Neural cell (in vitro differentiated cells): ENCODE measurements around the gene CTTNBP2NL. TPM values are rescaled to one million over a fixed set of nuclear protein-coding genes. Genes with fewer than 3 reads are reported as not detected.

Experiments used
- H2AFZ ChIP-seq: fragments of 200-600, 300-800 bp; sonication (generic), shearing (Covaris generic); 2 replicates; pipeline ENCODE4 v1.6.0; 2014; ENCODE audit warnings: low read depth, mild to moderate bottlenecking, antibody characterized with exemption, low read length, moderate library complexity
- H3F3A ChIP-seq: fragments of 200-600 bp; shearing (Covaris generic); 2 replicates; pipeline ENCODE4 v1.6.1; 2016; ENCODE audit warnings: mild to moderate bottlenecking, moderate library complexity, mixed read lengths, antibody characterized with exemption, low read length; ENCODE audit not compliant: insufficient read depth, poor library complexity, severe bottlenecking
- H3K27ac ChIP-seq: fragments of 200-600, 300-800 bp; sonication (generic), shearing (Covaris generic); 2 replicates; pipeline ENCODE4 v1.5.1; 2014; ENCODE audit warnings: mild to moderate bottlenecking, low read length, moderate library complexity
- H3K27me3 ChIP-seq: fragments of 300-800, 200-600 bp; sonication (generic), shearing (Covaris generic); 2 replicates; pipeline ENCODE4 v1.6.0; 2014; ENCODE audit warnings: mild to moderate bottlenecking, low read depth, low read length, moderate library complexity; ENCODE audit not compliant: insufficient read depth
- H3K36me3 ChIP-seq: fragments of 300-800, 200-600 bp; sonication (generic), shearing (Covaris generic); 2 replicates; pipeline ENCODE4 v1.5.1; 2014; ENCODE audit warnings: mild to moderate bottlenecking, antibody characterized with exemption, low read length, moderate library complexity; ENCODE audit not compliant: insufficient read depth
- H3K4me2 ChIP-seq: fragments of 300-800, 200-600 bp; sonication (generic), shearing (Covaris generic); 2 replicates; pipeline ENCODE4 v1.6.0; 2014; ENCODE audit warnings: mild to moderate bottlenecking, low read length
- H3K4me3 ChIP-seq: fragments of 300-800, 200-600 bp; sonication (generic), shearing (Covaris generic); 2 replicates; pipeline ENCODE4 v1.5.1; 2014; ENCODE audit warnings: mild to moderate bottlenecking, low read length, moderate library complexity
- H3K79me2 ChIP-seq: fragments of 200-600 bp; shearing (Covaris generic); replicated peaks from 2 replicates; pipeline ENCODE4 v1.6.0; 2014; ENCODE audit warnings: mild to moderate bottlenecking, low read length, moderate library complexity; ENCODE audit not compliant: insufficient read depth
- H3K9ac ChIP-seq: fragments of 300-800, 200-600 bp; sonication (generic), shearing (Covaris generic); 2 replicates; pipeline ENCODE4 v1.6.1; 2016; ENCODE audit warnings: mild to moderate bottlenecking, low read length, mixed read lengths
- H3K9me2 ChIP-seq: fragments of 200-600 bp; shearing (Covaris generic); 2 replicates; pipeline ENCODE4 v1.6.1; 2016; ENCODE audit warnings: mild to moderate bottlenecking, low read length, mixed read lengths; ENCODE audit not compliant: insufficient read depth
- H3K9me3 ChIP-seq: fragments of 200-600, 300-800 bp; sonication (generic), shearing (Covaris generic); 2 replicates; pipeline ENCODE4 v1.6.1; 2016; ENCODE audit warnings: mild to moderate bottlenecking, mixed run types, low read length, moderate library complexity, mixed read lengths
- H4K20me1 ChIP-seq: fragments of 200-600 bp; shearing (Covaris generic); 2 replicates; pipeline ENCODE4 v1.6.1; 2016; ENCODE audit warnings: mild to moderate bottlenecking, mixed run types; ENCODE audit not compliant: insufficient read depth
- EP300 ChIP-seq: fragments of 450-650 bp; conservative IDR thresholded peaks from 2 replicates; pipeline ENCODE4 v1.6.1; 2014; ENCODE audit warnings: antibody characterized with exemption, mild to moderate bottlenecking, moderate library complexity; ENCODE audit not compliant: poor library complexity, severe bottlenecking
- EZH2 ChIP-seq: fragments of 200-600, 300-800 bp; shearing (Covaris generic), sonication (generic); IDR thresholded peaks from 2 replicates; pipeline ENCODE4 v1.6.1; 2014; ENCODE audit warnings: antibody characterized with exemption, low read length, borderline replicate concordance, mild to moderate bottlenecking; ENCODE audit not compliant: insufficient read depth, poor library complexity, severe bottlenecking
- MXI1 ChIP-seq: fragments of 450-650 bp; conservative IDR thresholded peaks from 2 replicates; pipeline ENCODE4 v1.6.1; 2014; ENCODE audit warnings: antibody characterized with exemption, mild to moderate bottlenecking; ENCODE audit not compliant: poor library complexity, severe bottlenecking
- POLR2AphosphoS5 ChIP-seq: IDR thresholded peaks from 2 replicates; pipeline ENCODE4 v1.6.1; 2012
- RAD21 ChIP-seq: fragments of 450-650 bp; conservative IDR thresholded peaks from 2 replicates; pipeline ENCODE4 v1.6.1; 2014; ENCODE audit warnings: antibody characterized with exemption, mild to moderate bottlenecking, moderate library complexity
- SMC3 ChIP-seq: fragments of 450-650 bp; conservative IDR thresholded peaks from 2 replicates; pipeline ENCODE4 v1.6.1; 2014; ENCODE audit warnings: antibody characterized with exemption, mild to moderate bottlenecking, moderate library complexity; ENCODE audit not compliant: poor library complexity
- TAF1 ChIP-seq: IDR thresholded peaks from 2 replicates; pipeline ENCODE4 v1.6.1; 2012; ENCODE audit warnings: low read depth
- polyA plus RNA-seq: library from polyadenylated mRNA; depleted of rRNA; stranded (reverse); fragments of >200 nt; gene quantifications from 2 replicates; pipeline ENCODE4 v1.2.3, GENCODE V29; 2014
- TF ChIP-seq, protein P1 (sequence below): IDR thresholded peaks from 2 replicates; pipeline ENCODE4 v1.6.1; 2012; ENCODE audit warnings: borderline replicate concordance
- TF ChIP-seq, protein P2 (sequence below): fragments of 450-650 bp; IDR thresholded peaks from 2 replicates; pipeline ENCODE4 v1.5.1; 2014; ENCODE audit warnings: antibody characterized with exemption, mild to moderate bottlenecking, moderate library complexity; ENCODE audit not compliant: poor library complexity, severe bottlenecking

CTTNBP2NL gene
- polyA plus RNA-seq, 1 donor from 2014 or later: 11.8 TPM

DNA sequence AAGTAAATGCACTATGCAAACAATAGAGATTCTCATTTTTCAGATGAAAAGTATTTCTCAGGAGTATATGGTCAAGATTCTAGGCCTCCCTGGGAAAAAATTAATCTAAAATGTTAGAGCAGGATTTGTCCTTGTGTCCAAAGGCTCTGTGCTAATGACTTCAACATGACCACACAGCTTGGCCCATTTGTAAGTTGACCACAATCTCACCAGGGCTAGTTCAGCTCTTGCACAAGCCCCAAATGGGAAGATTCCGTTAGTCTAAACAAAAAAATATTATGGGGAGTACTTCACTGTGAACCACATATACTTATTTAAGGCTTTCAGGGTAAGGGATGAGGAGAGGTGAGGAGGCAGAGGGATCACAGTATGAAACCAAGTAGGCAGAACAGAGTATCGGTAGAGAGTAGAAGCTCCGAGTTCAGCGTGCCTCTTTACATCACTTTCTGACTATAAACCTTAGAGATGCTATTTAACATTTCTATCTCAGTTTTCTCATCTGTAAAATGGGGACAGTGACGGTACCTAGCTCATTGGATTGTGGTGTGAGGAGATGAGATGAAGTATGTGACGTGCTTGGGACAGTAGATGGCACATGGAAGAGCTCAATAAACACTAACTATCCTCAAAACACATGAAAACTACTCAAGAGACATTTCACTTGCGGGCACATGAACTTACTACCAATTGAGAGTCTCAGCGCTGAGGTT, 37.8 kb upstream of the CTTNBP2NL start:
- no peaks in the 10 kb centered on the region for H3K9me2 ChIP-seq
- H2AFZ ChIP-seq: no peak overlapping the region
- H4K20me1 ChIP-seq: no peaks in the 10 kb centered on the region
- no peak overlapping the region for H3K9ac ChIP-seq
- no peaks in the 10 kb centered on the region for H3K79me2 ChIP-seq
- H3K36me3 ChIP-seq: no peaks in the 10 kb centered on the region
- no peak overlapping the region for H3K4me2 ChIP-seq
- no peak overlapping the region for H3K27ac ChIP-seq
- TF ChIP-seq TAF1 (no peak), RAD21 (no peak), MXI1 (no peak), EP300 (no peak), POLR2AphosphoS5 (no peak), SMC3 (no peak), EZH2 (no peak)
- TF ChIP-seq, protein P1, sequence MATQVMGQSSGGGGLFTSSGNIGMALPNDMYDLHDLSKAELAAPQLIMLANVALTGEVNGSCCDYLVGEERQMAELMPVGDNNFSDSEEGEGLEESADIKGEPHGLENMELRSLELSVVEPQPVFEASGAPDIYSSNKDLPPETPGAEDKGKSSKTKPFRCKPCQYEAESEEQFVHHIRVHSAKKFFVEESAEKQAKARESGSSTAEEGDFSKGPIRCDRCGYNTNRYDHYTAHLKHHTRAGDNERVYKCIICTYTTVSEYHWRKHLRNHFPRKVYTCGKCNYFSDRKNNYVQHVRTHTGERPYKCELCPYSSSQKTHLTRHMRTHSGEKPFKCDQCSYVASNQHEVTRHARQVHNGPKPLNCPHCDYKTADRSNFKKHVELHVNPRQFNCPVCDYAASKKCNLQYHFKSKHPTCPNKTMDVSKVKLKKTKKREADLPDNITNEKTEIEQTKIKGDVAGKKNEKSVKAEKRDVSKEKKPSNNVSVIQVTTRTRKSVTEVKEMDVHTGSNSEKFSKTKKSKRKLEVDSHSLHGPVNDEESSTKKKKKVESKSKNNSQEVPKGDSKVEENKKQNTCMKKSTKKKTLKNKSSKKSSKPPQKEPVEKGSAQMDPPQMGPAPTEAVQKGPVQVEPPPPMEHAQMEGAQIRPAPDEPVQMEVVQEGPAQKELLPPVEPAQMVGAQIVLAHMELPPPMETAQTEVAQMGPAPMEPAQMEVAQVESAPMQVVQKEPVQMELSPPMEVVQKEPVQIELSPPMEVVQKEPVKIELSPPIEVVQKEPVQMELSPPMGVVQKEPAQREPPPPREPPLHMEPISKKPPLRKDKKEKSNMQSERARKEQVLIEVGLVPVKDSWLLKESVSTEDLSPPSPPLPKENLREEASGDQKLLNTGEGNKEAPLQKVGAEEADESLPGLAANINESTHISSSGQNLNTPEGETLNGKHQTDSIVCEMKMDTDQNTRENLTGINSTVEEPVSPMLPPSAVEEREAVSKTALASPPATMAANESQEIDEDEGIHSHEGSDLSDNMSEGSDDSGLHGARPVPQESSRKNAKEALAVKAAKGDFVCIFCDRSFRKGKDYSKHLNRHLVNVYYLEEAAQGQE: no peak
- TF ChIP-seq, protein P2, sequence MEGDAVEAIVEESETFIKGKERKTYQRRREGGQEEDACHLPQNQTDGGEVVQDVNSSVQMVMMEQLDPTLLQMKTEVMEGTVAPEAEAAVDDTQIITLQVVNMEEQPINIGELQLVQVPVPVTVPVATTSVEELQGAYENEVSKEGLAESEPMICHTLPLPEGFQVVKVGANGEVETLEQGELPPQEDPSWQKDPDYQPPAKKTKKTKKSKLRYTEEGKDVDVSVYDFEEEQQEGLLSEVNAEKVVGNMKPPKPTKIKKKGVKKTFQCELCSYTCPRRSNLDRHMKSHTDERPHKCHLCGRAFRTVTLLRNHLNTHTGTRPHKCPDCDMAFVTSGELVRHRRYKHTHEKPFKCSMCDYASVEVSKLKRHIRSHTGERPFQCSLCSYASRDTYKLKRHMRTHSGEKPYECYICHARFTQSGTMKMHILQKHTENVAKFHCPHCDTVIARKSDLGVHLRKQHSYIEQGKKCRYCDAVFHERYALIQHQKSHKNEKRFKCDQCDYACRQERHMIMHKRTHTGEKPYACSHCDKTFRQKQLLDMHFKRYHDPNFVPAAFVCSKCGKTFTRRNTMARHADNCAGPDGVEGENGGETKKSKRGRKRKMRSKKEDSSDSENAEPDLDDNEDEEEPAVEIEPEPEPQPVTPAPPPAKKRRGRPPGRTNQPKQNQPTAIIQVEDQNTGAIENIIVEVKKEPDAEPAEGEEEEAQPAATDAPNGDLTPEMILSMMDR: no peak
- H3K9me3 ChIP-seq: no peaks in the 10 kb centered on the region
- no peaks in the 10 kb centered on the region for H3F3A ChIP-seq
- no peaks in the 10 kb centered on the region for H3K27me3 ChIP-seq
- no peak overlapping the region for H3K4me3 ChIP-seq

DNA sequence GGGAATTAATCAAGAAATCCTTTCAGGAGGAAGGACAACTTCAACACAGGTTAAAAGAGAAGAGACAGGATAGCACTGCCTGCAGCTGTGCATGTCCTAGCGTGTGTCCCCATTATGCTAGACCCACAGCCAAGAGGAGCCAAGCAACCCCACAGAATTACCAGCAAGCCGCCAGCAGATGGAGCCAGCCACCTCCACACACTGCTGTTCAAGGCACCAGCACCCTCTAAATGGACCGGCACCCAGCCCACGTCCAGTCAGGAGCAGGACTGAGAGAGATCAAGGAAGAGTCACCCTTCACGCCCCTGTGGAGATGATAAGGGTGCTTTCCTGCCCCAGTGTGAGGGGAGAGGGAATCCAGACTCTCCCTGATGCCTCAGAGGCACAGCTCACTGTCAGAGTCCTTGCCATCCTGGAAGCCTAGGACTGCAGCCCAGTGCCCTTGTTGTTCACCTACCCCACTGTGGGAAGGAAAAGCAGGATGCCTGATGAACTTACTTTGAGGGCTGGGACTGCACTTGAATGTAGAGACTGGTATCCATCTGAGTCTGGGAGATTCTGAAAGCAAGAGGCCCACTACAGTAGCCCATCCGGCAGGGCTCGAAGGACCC, 37.1 kb upstream of the CTTNBP2NL start:
- Histone ChIP-seq H3K9me2 (no peaks in the 10 kb centered on the region), H3K36me3 (no peaks in the 10 kb centered on the region), H3K9ac (no peak overlapping the region), H3K4me3 (no peak overlapping the region), H3K4me2 (no peak overlapping the region), H3F3A (no peaks in the 10 kb centered on the region), H3K27ac (no peak overlapping the region), H3K27me3 (no peaks in the 10 kb centered on the region), H3K9me3 (no peaks in the 10 kb centered on the region), H4K20me1 (no peaks in the 10 kb centered on the region), H3K79me2 (no peaks in the 10 kb centered on the region), H2AFZ (no peak overlapping the region)
- TF ChIP-seq, protein P2: peak; percentile 54
- TF ChIP-seq RAD21 (peak; percentile 27), EP300 (no peak), SMC3 (peak; percentile 34)
